K562 (cell line): ENCODE measurements around the gene FN3KRP. TPM values are rescaled to one million over a fixed set of nuclear protein-coding genes. Genes with fewer than 3 reads are reported as not detected.

ENCODE experiments used
- BHLHE40 ChIP-seq: IDR thresholded peaks from 2 replicates; pipeline ENCODE4 v1.6.1; 2011; ENCODE audit warnings: low read length, improper control_type of control experiment
- CTBP1 ChIP-seq: fragments of 450-650 bp; IDR thresholded peaks from 2 replicates; pipeline ENCODE4 v1.6.1; 2016; ENCODE audit warnings: borderline replicate concordance
- CXXC5 ChIP-seq: fragments of 250-450 bp; sonication (Bioruptor Pico); IDR thresholded peaks from 2 replicates; pipeline ENCODE4 v1.8.0; 2022; ENCODE audit warnings: inconsistent platforms, mild to moderate bottlenecking, moderate library complexity
- GATAD2A ChIP-seq: fragments of 450-650 bp; IDR thresholded peaks from 2 replicates; pipeline ENCODE4 v1.6.1; 2017
- HBP1 ChIP-seq: fragments of 450-650 bp; formaldehyde crosslinking; IDR thresholded peaks from 2 replicates; pipeline ENCODE4 v1.4.0; 2022; ENCODE audit warnings: missing genetic modification characterization
- HCFC1 ChIP-seq: IDR thresholded peaks from 2 replicates; pipeline ENCODE4 v1.6.1; 2012; ENCODE audit warnings: low read depth, low read length, improper control_type of control experiment
- KLF1 ChIP-seq: fragments of 450-650 bp; IDR thresholded peaks from 2 replicates; pipeline ENCODE4 v1.6.1; 2016; ENCODE audit warnings: missing genetic modification characterization, missing compliant biosample characterization
- L3MBTL2 ChIP-seq: fragments of 450-650 bp; IDR thresholded peaks from 2 replicates; pipeline ENCODE4 v1.6.1; 2016; ENCODE audit warnings: mild to moderate bottlenecking, moderate library complexity
- PCBP2 ChIP-seq: fragments of 200-400 bp; formaldehyde crosslinking; IDR thresholded peaks from 2 replicates; pipeline ENCODE4 v1.6.1; 2018; ENCODE audit warnings: low read length, low read depth, mild to moderate bottlenecking, moderate library complexity; ENCODE audit not compliant: poor library complexity, severe bottlenecking
- TFAM ChIP-seq: fragments of 250-450 bp; sonication (Bioruptor Pico); conservative IDR thresholded peaks from 2 replicates; pipeline ENCODE4 v1.5.0; 2021; ENCODE audit warnings: mild to moderate bottlenecking, moderate library complexity
- ZBTB11 ChIP-seq, 3 experiments: fragments of 200-800 bp in 1 of 3; fragments of 250-450 bp in 1 of 3; fragments of 450-650 bp in 1 of 3; sonication (Bioruptor Pico) in 1 of 3; sonication (Bioruptor generic) in 1 of 3; formaldehyde crosslinking in 1 of 3; IDR thresholded peaks; 2 replicates each; pipeline versions ENCODE4 v1.6.1 to v1.8.0; 2016 to 2022; ENCODE audit warnings: mild to moderate bottlenecking in 2 of 3, missing genetic modification characterization in 2 of 3, missing compliant biosample characterization in 1 of 3, moderate library complexity in 1 of 3
- ZC3H4 ChIP-seq: sonication (generic); formaldehyde crosslinking; IDR thresholded peaks from 2 replicates; pipeline ENCODE4 v1.9.0; 2021; ENCODE audit warnings: missing genetic modification reagents, borderline replicate concordance
- ZNF143 ChIP-seq: sonication (generic); formaldehyde crosslinking; IDR thresholded peaks from 2 replicates; pipeline ENCODE4 v1.9.0; 2022; ENCODE audit warnings: mild to moderate bottlenecking, missing genetic modification reagents
- ZNF511 ChIP-seq: sonication (generic); formaldehyde crosslinking; IDR thresholded peaks from 2 replicates; pipeline ENCODE4 v1.8.0; 2022; ENCODE audit warnings: mild to moderate bottlenecking, missing genetic modification reagents
- ZNF561 ChIP-seq: fragments of 450-650 bp; formaldehyde crosslinking; conservative IDR thresholded peaks from 2 replicates; pipeline ENCODE4 v1.4.0; 2020; ENCODE audit warnings: mild to moderate bottlenecking, moderate library complexity
- ZNF707 ChIP-seq: fragments of 250-450 bp; sonication (Bioruptor Pico); conservative IDR thresholded peaks from 2 replicates; pipeline ENCODE4 v1.8.0; 2022; ENCODE audit warnings: inconsistent platforms, mild to moderate bottlenecking, moderate library complexity
- polyA plus RNA-seq, 8 experiments: library from polyadenylated mRNA; depleted of rRNA in 4 of 8; stranded (reverse) in 5 of 8; unstranded in 3 of 8; fragments of >200 nt; fragmentation: Nextera tagmentation in 2 of 8; fragmentation: Illumina TruSeq in 1 of 8; extraction: Ambion mirVana in 2 of 8; extraction: Trizol in 1 of 8; gene quantifications; 2 replicates each; pipeline versions ENCODE4 v1.2.1 to v1.2.3, GENCODE V29; 2011 to 2014; ENCODE audit warnings: inconsistent platforms in 1 of 8, missing spikeins in 1 of 8
- total RNA-seq, 7 experiments: library from RNA; depleted of rRNA in 6 of 7; stranded (reverse); fragments of >200 nt in 6 of 7; fragmentation: Illumina TruSeq in 2 of 7; extraction: Trizol in 2 of 7; gene quantifications; 2 replicates each; pipeline versions ENCODE4 v1.2.1 to v1.2.3, GENCODE V29; 2011 to 2021; ENCODE audit warnings: low replicate concordance in 1 of 7
- TF ChIP-seq, protein P1 (sequence below): sonication (generic); formaldehyde crosslinking; IDR thresholded peaks from 2 replicates; pipeline ENCODE4 v1.9.0; 2022; ENCODE audit warnings: mild to moderate bottlenecking, missing genetic modification reagents
- TF ChIP-seq, protein P2 (sequence below): fragments of 250-450 bp; sonication (Bioruptor Pico); IDR thresholded peaks from 2 replicates; pipeline ENCODE4 v1.8.0; 2021; ENCODE audit warnings: mild to moderate bottlenecking, moderate library complexity
- TF ChIP-seq, protein P3 (sequence below): fragments of 250-450 bp; sonication (Bioruptor Pico); IDR thresholded peaks from 2 replicates; pipeline ENCODE4 v1.5.0; 2021

FN3KRP gene
- total and polyA plus RNA-seq, 9 of the 15 experiments (the other 6 are each of a cell fraction or from before 2014, with no cell fraction given), result 2.0 to 32.1 (median 24.9) TPM

DNA sequence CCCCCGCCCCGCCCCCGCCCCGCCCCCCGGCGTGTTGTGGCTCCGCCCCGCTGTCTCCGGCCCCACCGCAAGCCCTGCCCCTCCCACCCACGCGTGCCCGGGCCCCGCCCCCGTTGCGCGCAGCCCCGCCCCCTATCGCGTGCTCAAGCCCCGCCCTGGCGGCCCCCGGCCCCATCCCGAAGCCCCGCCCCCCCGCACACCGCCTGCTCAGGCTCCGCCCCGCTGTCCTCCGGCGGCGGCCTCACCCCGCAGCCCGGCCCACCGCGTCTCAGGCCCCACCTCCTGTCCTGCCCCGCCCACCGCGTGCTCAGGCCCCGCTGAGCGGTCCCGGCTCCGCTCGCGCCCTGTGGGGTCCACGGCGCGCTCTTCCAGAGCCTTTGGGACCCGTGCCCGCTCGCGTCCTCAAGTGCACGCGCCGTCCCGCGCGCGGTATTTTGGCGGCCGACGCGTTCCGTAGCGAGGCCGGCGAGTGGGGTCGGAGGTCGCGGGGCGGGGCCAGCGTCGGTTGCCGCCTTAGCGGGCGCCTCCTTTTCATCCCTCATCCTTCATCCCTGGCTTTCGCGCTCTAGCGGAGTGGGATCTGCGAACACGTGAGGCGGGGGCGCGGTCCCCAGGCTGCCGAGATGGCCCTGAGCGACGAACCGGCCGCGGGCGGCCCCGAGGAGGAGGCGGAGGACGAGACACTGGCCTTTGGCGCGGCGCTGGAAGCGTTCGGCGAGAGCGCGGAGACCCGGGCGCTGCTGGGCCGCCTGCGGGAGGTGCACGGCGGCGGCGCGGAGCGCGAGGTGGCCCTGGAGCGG is 35.3 kb downstream of the FN3KRP start, which contains the start of gene TBCD (continued):
- TF ChIP-seq ZC3H4 (CRISPR knock-in tag), result no peak
- peak in 1 of 3 experiments; percentile 70; a peak in 1 of 6 replicates for TF ChIP-seq ZBTB11 (CRISPR knock-in tag; IDR thresholded peaks at IDR 0.05)
- TF ChIP-seq CXXC5 (CRISPR knock-in tag), result peak; percentile 96
- TF ChIP-seq HCFC1, result peak; percentile 73
- no peak for TF ChIP-seq HBP1 (CRISPR knock-in tag)
- no peak for TF ChIP-seq TFAM (CRISPR knock-in tag)
- peak; percentile 85 for TF ChIP-seq L3MBTL2
- no peak for TF ChIP-seq ZNF707 (CRISPR knock-in tag)
- no peak for TF ChIP-seq ZNF561
- TF ChIP-seq, protein P1, sequence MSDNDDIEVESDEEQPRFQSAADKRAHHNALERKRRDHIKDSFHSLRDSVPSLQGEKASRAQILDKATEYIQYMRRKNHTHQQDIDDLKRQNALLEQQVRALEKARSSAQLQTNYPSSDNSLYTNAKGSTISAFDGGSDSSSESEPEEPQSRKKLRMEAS, result peak; percentile 97
- TF ChIP-seq ZNF511, result peak; percentile 94
- TF ChIP-seq CTBP1, result peak; percentile 97
- TF ChIP-seq, protein P2, sequence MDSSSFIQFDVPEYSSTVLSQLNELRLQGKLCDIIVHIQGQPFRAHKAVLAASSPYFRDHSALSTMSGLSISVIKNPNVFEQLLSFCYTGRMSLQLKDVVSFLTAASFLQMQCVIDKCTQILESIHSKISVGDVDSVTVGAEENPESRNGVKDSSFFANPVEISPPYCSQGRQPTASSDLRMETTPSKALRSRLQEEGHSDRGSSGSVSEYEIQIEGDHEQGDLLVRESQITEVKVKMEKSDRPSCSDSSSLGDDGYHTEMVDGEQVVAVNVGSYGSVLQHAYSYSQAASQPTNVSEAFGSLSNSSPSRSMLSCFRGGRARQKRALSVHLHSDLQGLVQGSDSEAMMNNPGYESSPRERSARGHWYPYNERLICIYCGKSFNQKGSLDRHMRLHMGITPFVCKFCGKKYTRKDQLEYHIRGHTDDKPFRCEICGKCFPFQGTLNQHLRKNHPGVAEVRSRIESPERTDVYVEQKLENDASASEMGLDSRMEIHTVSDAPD (CRISPR knock-in tag), result no peak
- no peak for TF ChIP-seq PCBP2
- TF ChIP-seq, protein P3, sequence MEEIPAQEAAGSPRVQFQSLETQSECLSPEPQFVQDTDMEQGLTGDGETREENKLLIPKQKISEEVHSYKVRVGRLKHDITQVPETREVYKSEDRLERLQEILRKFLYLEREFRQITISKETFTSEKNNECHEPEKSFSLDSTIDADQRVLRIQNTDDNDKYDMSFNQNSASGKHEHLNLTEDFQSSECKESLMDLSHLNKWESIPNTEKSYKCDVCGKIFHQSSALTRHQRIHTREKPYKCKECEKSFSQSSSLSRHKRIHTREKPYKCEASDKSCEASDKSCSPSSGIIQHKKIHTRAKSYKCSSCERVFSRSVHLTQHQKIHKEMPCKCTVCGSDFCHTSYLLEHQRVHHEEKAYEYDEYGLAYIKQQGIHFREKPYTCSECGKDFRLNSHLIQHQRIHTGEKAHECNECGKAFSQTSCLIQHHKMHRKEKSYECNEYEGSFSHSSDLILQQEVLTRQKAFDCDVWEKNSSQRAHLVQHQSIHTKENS (CRISPR knock-in tag), result no peak
- TF ChIP-seq ZNF143, result peak; percentile 50; the same call in 1 of the 2 replicates
- 0 out of 2 replicates have a peak, but pooled peaks have one; percentile 13 for TF ChIP-seq KLF1
- peak; percentile 81 for TF ChIP-seq BHLHE40
- TF ChIP-seq GATAD2A, result 0 out of 2 replicates have a peak, but pooled peaks have one; percentile 60
